Calu3 (cell line): ENCODE data around the gene RPS6KB2. TPM values are rescaled to one million over a fixed set of nuclear protein-coding genes. Genes with fewer than 3 reads are reported as not detected.

Experiments
- BruUV-seq: library from RNA; stranded (reverse); fragments of 400-500 nt; replicated peaks from 2 replicates; lab custom pipeline; 2021; lab: Mats Ljungman, UMichigan
- CTCF ChIA-PET: fragments of 300-600 bp; sonication (Branson Sonifier 250); formaldehyde crosslinking; loops from one replicate; lab custom pipeline; 2022; ENCODE audit warnings: antibody characterized with exemption; lab: Charles Lee
- DNase-seq: peaks from one replicate; pipeline ENCODE4 v3.0.0; 2022
- H3K27ac Mint-ChIP-seq: one replicate; pipeline ENCODE4 v1.8.0; 2022; ENCODE audit warnings: mixed read lengths; ENCODE audit not compliant: unreplicated experiment
- H3K27me3 Mint-ChIP-seq: one replicate; pipeline ENCODE4 v1.8.0; 2022; ENCODE audit warnings: mixed read lengths; ENCODE audit not compliant: unreplicated experiment
- H3K36me3 Mint-ChIP-seq: one replicate; pipeline ENCODE4 v1.8.0; 2022; ENCODE audit warnings: mild to moderate bottlenecking, moderate library complexity, mixed read lengths; ENCODE audit not compliant: insufficient read depth, unreplicated experiment
- H3K4me1 Mint-ChIP-seq: one replicate; pipeline ENCODE4 v1.8.0; 2022; ENCODE audit warnings: mild to moderate bottlenecking, low read depth, mixed read lengths; ENCODE audit not compliant: unreplicated experiment
- H3K4me3 Mint-ChIP-seq: one replicate; pipeline ENCODE4 v1.8.0; 2022; ENCODE audit warnings: mild to moderate bottlenecking, low read depth, moderate library complexity, mixed read lengths; ENCODE audit not compliant: unreplicated experiment
- H3K9me3 Mint-ChIP-seq: one replicate; pipeline ENCODE4 v1.8.0; 2022; ENCODE audit warnings: low read depth, mixed read lengths; ENCODE audit not compliant: unreplicated experiment
- intact Hi-C: fragments of 100-400 bp; cut with micrococcal nuclease; formaldehyde crosslinking; loops from one replicate; pipeline ENCODE4 v1.10.0; 2022; ENCODE audit not compliant: unreplicated experiment
- total RNA-seq: library from RNA; stranded (reverse); gene quantifications from 2 replicates; pipeline ENCODE4 v1.2.3, GENCODE V29; 2022
- TF ChIP-seq, protein P1 (sequence below): fragments of 200-600 bp; IDR thresholded peaks from one replicate; pipeline ENCODE4 v1.8.0; 2022; ENCODE audit warnings: antibody characterized with exemption; ENCODE audit not compliant: unreplicated experiment

Gene RPS6KB2
- total RNA-seq, 1 experiment from 2014 or later: 44.3 TPM

DNA sequence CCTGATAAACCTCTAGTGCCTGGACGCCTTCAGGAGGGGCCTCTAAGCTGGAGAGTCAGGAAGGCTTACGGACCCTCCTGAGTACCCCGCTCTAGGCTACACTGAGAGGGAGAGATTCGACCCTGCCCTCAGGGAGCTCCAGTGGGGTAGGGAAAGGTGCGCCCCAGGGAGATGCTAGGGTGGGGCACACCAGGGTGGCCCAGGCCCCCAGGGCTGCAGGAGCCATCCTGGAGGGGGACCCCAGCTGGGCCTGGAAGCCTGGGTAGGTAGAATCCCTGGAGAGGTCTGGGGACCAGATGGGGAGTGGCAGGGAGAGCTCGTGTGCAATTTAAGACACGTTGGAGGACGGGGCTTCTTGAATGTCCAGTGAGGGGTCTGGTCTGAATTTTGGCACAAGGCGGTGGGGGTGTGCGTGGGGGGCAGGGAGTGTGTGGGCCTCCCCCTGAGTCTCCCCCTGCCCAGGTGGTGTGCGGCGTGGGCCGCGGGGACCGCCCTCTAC is 8.1 kb upstream of the RPS6KB2 start:
- Mint-ChIP-seq H3K4me3 (peak overlapping the region; percentile 81), H3K4me1 (peaks cover 26% of the 10 kb centered on the region), H3K9me3 (no peaks in the 10 kb centered on the region), H3K36me3 (peaks cover 29% of the 10 kb centered on the region), H3K27ac (no peak overlapping the region), H3K27me3 (peaks cover 16% of the 10 kb centered on the region)
- CTCF ChIA-PET: interaction anchor here (0.5 to 2.4 kb wide), 3 partner anchors 18 to 33 kb away, joined by 3 to 6 read pairs (median 4); partner anchors contain the start of genes PPP1CA and RAD9A
- intact Hi-C loops: loop anchor here (10.0 kb wide), 1 partner anchor 85 kb away; the partner anchor contains the start of genes CDK2AP2 and PITPNM1
- TSS peak; percentile 19 for BruUV-seq
- TF ChIP-seq, protein P1, sequence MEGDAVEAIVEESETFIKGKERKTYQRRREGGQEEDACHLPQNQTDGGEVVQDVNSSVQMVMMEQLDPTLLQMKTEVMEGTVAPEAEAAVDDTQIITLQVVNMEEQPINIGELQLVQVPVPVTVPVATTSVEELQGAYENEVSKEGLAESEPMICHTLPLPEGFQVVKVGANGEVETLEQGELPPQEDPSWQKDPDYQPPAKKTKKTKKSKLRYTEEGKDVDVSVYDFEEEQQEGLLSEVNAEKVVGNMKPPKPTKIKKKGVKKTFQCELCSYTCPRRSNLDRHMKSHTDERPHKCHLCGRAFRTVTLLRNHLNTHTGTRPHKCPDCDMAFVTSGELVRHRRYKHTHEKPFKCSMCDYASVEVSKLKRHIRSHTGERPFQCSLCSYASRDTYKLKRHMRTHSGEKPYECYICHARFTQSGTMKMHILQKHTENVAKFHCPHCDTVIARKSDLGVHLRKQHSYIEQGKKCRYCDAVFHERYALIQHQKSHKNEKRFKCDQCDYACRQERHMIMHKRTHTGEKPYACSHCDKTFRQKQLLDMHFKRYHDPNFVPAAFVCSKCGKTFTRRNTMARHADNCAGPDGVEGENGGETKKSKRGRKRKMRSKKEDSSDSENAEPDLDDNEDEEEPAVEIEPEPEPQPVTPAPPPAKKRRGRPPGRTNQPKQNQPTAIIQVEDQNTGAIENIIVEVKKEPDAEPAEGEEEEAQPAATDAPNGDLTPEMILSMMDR: no peak
- no peak for DNase-seq

DNA sequence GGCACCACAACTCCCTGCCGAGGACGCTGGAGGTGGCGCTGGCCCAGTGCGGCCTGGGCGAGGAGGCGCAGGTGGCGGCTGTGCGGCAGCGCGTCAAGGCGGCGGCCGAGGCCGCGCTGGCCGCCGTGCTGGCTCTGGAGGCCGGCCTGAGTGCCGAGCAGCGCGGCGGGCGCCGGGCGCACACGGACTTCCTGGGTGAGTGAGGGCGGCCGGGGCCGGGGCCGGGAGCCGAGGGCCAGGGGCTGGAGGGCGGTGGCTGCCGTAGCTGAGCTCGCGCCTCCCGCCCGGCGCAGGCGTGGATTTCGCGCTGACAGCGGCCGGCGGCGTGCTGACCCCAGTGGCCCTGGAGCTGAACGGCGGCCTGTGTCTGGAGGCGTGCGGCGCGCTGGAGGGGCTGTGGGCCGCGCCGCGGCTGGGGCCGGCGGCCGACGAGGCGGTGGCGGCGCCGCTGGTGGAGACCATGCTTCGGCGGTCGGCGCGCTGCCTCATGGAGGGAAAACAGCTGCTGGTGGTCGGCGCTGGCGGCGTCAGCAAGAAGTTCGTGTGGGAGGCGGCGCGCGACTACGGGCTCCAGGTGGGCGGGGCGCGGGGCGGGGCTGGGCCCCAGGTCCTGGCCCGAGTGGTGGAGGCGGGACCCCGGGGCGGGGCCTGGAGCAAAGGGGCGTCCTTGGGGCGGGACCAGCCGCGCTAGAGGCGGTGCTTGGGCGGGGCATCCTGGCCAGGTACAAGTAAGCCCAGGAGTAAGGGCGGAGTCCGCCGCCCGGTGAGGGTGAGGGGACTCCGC is 7.5 kb upstream of the RPS6KB2 start:
- intact Hi-C loops: loop anchor here (10.0 kb wide), 1 partner anchor 84 kb away; the partner anchor contains the start of genes CDK2AP2 and PITPNM1
- peak overlapping the region; percentile 81 for H3K4me3 Mint-ChIP-seq

DNA sequence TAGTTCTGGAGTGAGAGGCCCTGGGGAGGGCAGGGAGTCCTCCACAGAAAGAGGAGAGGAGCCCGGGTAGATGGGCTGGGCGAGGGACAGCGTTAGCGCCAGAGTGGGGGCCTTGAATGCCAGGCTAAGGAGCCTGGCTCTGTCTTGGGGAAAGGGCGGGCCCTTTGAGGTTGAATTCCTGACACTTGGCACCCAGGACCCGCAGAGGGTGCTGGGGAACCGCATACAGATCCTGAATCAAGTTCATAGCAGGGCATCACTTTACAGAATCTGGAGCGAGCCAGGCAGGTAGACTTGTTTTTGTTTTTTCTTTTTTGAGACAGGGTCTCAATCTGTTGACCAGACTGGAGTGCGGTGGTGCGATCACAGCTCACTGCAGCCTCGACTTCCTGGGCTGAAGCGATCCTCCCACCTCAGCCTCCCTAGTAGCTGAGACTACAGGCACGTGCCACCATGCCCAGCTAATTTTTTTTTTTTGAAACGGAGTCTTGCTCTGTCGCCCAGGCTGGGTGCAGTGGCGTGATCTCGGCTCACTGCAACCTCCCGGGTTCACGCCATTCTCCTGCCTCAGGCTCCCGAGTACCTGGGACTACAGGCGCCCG is 6.8 kb upstream of the RPS6KB2 start:
- DNase-seq: no peak
- Mint-ChIP-seq H3K27me3 (peaks cover 3% of the 10 kb centered on the region), H3K36me3 (peaks cover 25% of the 10 kb centered on the region), H3K27ac (peak overlapping the region; percentile 78), H3K4me1 (peaks cover 23% of the 10 kb centered on the region), H3K4me3 (peak overlapping the region; percentile 81), H3K9me3 (no peaks in the 10 kb centered on the region)
- CTCF ChIA-PET: interaction anchor here (2.4 kb wide), 1 partner anchor 20 kb away, joined by 6 read pairs; the partner anchor contains the start of gene PPP1CA
- no TSS peak for BruUV-seq
- intact Hi-C loops: loop anchor here (10.0 kb wide), 1 partner anchor 83 kb away; the partner anchor contains the start of genes CDK2AP2 and PITPNM1
- TF ChIP-seq, protein P1: no peak

More for the DNA sequence above, 7.5 kb upstream of the RPS6KB2 start:
- no TSS peak for BruUV-seq
- CTCF ChIA-PET: interaction anchor here (0.6 to 2.4 kb wide), 3 partner anchors 19 to 121 kb away, joined by 3 to 6 read pairs (median 5); partner anchors contain the start of gene PPP1CA
- peaks cover 29% of the 10 kb centered on the region for H3K36me3 Mint-ChIP-seq
- DNase-seq: peak; percentile 99
- H3K27me3 Mint-ChIP-seq: peaks cover 10% of the 10 kb centered on the region
- peaks cover 26% of the 10 kb centered on the region for H3K4me1 Mint-ChIP-seq
- TF ChIP-seq, protein P1: no peak
- H3K27ac Mint-ChIP-seq: peak overlapping the region; percentile 78
- no peaks in the 10 kb centered on the region for H3K9me3 Mint-ChIP-seq

DNA sequence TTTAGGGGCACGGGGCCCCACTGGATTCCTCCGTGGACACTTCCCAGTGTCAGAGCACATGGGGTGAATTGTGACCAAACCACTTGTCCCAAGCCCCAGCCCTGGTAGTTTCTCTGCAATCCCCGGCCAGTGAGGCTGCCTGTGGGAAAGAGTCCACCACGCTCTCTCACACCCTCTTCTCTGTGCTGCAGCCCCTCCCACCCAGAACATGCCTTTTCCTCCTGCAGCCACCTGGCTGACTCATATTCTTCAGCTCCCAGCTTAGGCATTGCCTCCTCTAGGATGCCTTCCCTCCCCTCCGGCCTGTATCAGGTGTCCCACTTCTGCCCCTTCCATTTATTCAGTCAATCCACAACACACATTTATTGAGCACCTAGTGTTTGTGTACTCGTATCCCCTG is 5.4 kb upstream of the RPS6KB2 start:
- TF ChIP-seq, protein P1: no peak
- H3K4me3 Mint-ChIP-seq: peak overlapping the region; percentile 36
- intact Hi-C loops: loop anchor here (10.0 kb wide), 1 partner anchor 82 kb away; the partner anchor contains the start of genes CDK2AP2 and PITPNM1
- H3K9me3 Mint-ChIP-seq: no peaks in the 10 kb centered on the region
- H3K27ac Mint-ChIP-seq: peak overlapping the region; percentile 81
- peaks cover 19% of the 10 kb centered on the region for H3K4me1 Mint-ChIP-seq
- H3K36me3 Mint-ChIP-seq: peaks cover 29% of the 10 kb centered on the region
- no TSS peak for BruUV-seq
- peak; percentile 48 for DNase-seq
- H3K27me3 Mint-ChIP-seq: no peaks in the 10 kb centered on the region
- CTCF ChIA-PET: interaction anchor here (0.8 to 1.6 kb wide), 3 partner anchors 21 to 77 kb away, joined by 3 to 9 read pairs (median 3); partner anchors contain the start of genes POLD4 and PPP1CA
